Measurements from ENCODE around the gene NARF. TPM values are rescaled to one million over a fixed set of nuclear protein-coding genes. Genes with fewer than 3 reads are reported as not detected.
"Not testable (repeated sequence)": the region's sequence is repeated elsewhere in the genome, so short reads cannot be mapped to it uniquely, and the experiment has no call there.

The NARF gene
- total RNA-seq, 1 donor from 2014 or later = 40.0 TPM

DNA sequence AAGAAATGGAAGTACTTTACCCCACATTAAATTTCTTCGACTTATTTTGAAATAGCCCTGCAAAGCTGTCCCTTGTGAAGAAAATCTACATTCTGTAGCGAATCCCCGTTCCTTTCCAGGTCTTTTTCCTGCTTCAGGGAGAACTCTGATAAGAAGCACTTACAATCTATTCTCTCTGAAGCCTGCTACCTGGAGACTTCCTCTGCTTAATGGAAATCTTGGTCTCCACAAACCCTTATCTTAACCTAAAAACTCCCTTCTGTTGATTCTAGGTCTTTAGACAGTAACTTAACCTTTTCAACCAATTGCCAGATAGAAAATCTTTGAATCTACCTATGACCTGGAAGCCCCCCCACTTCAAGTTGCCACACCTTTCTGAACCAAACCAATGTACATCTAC lies 6.4 kb upstream of the NARF start:
- no peak overlapping the region for H3K4me3 ChIP-seq (ENCODE audit: low read depth, low read length)
- H3K27me3 ChIP-seq (ENCODE audit: control insufficient read depth, insufficient read depth, low read length) = no peaks in the 10 kb centered on the region
- TF ChIP-seq, protein P1, sequence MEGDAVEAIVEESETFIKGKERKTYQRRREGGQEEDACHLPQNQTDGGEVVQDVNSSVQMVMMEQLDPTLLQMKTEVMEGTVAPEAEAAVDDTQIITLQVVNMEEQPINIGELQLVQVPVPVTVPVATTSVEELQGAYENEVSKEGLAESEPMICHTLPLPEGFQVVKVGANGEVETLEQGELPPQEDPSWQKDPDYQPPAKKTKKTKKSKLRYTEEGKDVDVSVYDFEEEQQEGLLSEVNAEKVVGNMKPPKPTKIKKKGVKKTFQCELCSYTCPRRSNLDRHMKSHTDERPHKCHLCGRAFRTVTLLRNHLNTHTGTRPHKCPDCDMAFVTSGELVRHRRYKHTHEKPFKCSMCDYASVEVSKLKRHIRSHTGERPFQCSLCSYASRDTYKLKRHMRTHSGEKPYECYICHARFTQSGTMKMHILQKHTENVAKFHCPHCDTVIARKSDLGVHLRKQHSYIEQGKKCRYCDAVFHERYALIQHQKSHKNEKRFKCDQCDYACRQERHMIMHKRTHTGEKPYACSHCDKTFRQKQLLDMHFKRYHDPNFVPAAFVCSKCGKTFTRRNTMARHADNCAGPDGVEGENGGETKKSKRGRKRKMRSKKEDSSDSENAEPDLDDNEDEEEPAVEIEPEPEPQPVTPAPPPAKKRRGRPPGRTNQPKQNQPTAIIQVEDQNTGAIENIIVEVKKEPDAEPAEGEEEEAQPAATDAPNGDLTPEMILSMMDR (IDR thresholded peaks at IDR 0.05; ENCODE audit: insufficient read depth, low read length, severe bottlenecking) = no peak
- no peak for FAIRE-seq
- no peak for DNase-seq (ENCODE audit: low read depth)
- peaks cover 1% of the 10 kb centered on the region for H3K36me3 ChIP-seq (ENCODE audit: control insufficient read depth, insufficient read depth, low read length)

GRCh38 chr17:82453151-82453550 lies 5.4 kb upstream of the NARF start:
- H3K27me3 ChIP-seq (ENCODE audit: control insufficient read depth, insufficient read depth, low read length); DNase-seq (ENCODE audit: low read depth); H3K4me3 ChIP-seq (ENCODE audit: low read depth, low read length); H3K36me3 ChIP-seq (ENCODE audit: control insufficient read depth, insufficient read depth, low read length); FAIRE-seq: not testable (repeated sequence)

- FAIRE-seq; H3K27me3 ChIP-seq (ENCODE audit: control insufficient read depth, insufficient read depth, low read length); H3K4me3 ChIP-seq (ENCODE audit: low read depth, low read length); H3K36me3 ChIP-seq (ENCODE audit: control insufficient read depth, insufficient read depth, low read length); DNase-seq (ENCODE audit: low read depth): not testable (repeated sequence)
Observed at GRCh38 chr17:82453706-82454105, 4.8 kb upstream of the NARF start.

DNA sequence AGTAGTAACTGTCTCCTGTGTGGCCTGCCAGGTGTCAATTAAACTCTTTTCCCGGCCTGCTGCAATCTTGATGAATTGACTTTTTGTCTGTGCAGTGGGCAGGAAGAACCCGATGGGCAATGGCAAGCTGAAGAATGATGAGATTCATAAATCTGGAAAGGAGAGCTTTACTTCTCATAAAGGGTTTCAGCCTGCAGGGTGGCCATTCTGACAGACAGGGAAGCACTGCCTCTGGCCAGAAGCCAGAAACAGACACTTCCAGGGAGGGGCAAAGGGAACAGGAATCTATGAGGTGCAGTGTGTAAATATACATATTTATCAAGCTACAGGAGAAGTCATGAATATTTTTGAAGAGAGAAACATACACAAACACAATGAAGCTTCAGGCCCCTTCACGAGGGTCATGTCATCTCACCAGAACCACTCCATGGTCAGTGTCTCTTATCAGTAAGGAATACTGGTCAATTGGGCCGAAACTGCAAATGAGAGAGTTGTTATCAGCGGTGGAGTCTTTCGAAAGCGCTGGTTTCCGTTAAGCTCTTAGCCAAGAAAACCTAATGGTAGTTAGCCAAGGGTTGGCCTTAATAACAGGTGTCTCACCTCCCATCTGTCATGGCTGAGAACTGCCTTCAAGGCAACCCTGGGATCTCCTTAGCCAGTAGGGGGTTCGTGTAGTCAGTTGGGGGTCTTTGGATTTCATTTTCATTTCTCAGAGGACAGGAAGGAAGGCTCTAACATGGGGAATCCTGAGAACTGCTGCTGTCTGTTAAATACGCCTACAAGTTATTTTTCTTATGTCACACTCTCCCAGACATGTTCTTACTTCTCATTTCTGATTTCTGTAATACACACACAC lies 1.2 kb upstream of the NARF start:
- H3K4me3 ChIP-seq (ENCODE audit: low read depth, low read length) = peak overlapping the region; percentile 73
- TF ChIP-seq, protein P1 (IDR thresholded peaks at IDR 0.05; ENCODE audit: insufficient read depth, low read length, severe bottlenecking) = no peak
- FAIRE-seq (no peak), DNase-seq (ENCODE audit: low read depth) (no peak)
- H3K36me3 ChIP-seq (ENCODE audit: control insufficient read depth, insufficient read depth, low read length) = no peaks in the 10 kb centered on the region
- H3K27me3 ChIP-seq (ENCODE audit: control insufficient read depth, insufficient read depth, low read length) = no peaks in the 10 kb centered on the region

GRCh38 chr17:82457929-82458178 lies 687 bp upstream of the NARF start:
- DNase-seq (ENCODE audit: low read depth) = no peak
- Histone ChIP-seq H3K4me3 (ENCODE audit: low read depth, low read length) (peak overlapping the region; percentile 73), H3K36me3 (ENCODE audit: control insufficient read depth, insufficient read depth, low read length) (peaks cover 2% of the 10 kb centered on the region), H3K27me3 (ENCODE audit: control insufficient read depth, insufficient read depth, low read length) (no peaks in the 10 kb centered on the region)
- FAIRE-seq = no peak
- TF ChIP-seq, protein P1 (IDR thresholded peaks at IDR 0.05; ENCODE audit: insufficient read depth, low read length, severe bottlenecking) = no peak

GRCh38 chr17:82458885-82459424 lies 414 bp downstream of the NARF start:
- TF ChIP-seq, protein P1 (IDR thresholded peaks at IDR 0.05; ENCODE audit: insufficient read depth, low read length, severe bottlenecking) = no peak
- DNase-seq (ENCODE audit: low read depth) (no peak), FAIRE-seq (no peak)
- H3K4me3 ChIP-seq (ENCODE audit: low read depth, low read length) = peak overlapping the region; percentile 73
- H3K27me3 ChIP-seq (ENCODE audit: control insufficient read depth, insufficient read depth, low read length) = no peaks in the 10 kb centered on the region
- H3K36me3 ChIP-seq (ENCODE audit: control insufficient read depth, insufficient read depth, low read length) = peaks cover 8% of the 10 kb centered on the region

DNA sequence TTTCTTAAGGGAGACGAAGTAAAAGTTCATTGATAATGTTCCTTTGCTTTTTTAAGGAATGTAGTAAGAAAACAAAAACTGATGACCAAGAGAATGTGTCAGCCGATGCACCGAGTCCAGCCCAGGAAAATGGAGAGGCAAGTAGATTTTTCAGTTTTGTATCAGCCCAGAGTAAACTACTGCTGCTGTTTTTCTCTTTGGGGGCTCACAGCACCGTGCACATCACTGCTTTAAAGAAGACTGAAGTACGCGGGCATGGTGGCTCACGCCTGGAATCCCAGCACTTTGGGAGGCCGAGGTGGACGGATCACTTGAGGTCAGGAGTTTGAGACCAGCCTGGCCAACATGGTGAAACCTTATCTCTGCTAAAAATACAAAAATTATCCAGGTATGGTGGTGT lies 1.4 kb downstream of the NARF start:
- DNase-seq (ENCODE audit: low read depth); H3K4me3 ChIP-seq (ENCODE audit: low read depth, low read length); H3K27me3 ChIP-seq (ENCODE audit: control insufficient read depth, insufficient read depth, low read length); FAIRE-seq: not testable (repeated sequence)
- peaks cover 15% of the 10 kb centered on the region for H3K36me3 ChIP-seq (ENCODE audit: control insufficient read depth, insufficient read depth, low read length)
